Body of pancreas (tissue), 4 donors: ENCODE results near the gene DLG2. TPM values are rescaled to one million over a fixed set of nuclear protein-coding genes. Genes with fewer than 3 reads are reported as not detected.

ENCODE experiments used
- ATAC-seq: fragments of 150-250 bp; one replicate; pipeline ENCODE4 v1.9.1; 2016
- DNase-seq, 4 donors: peaks; one replicate each; pipeline ENCODE4 v3.0.0-alpha.2; 2019
- H3K27ac ChIP-seq, 4 donors: fragments of 200-600 bp; sonication (generic); 1 replicate in 3 of 4; 2 replicates in 1 of 4; pipeline versions ENCODE4 v1.5.1 to v1.6.1; 2016 to 2019; ENCODE audit warnings: mild to moderate bottlenecking in 1 of 4, mixed read lengths in 1 of 4, moderate library complexity in 1 of 4
- H3K27me3 ChIP-seq, 2 donors: fragments of 200-600 bp; sonication (generic); one replicate each; pipeline ENCODE4 v1.6.0; 2016; ENCODE audit warnings: mild to moderate bottlenecking in 1 of 2
- H3K36me3 ChIP-seq, 2 donors: fragments of 200-600 bp; sonication (generic); replicated peaks in 1 of 2; 2 replicates each; pipeline ENCODE4 v1.5.1; 2016; ENCODE audit warnings: low read depth in 2 of 2; ENCODE audit not compliant: insufficient read depth in 1 of 2
- H3K4me1 ChIP-seq: fragments of 200-600 bp; sonication (generic); one replicate; pipeline ENCODE4 v1.6.0; 2016
- H3K4me3 ChIP-seq, 2 donors: fragments of 200-600 bp; sonication (generic); 1 replicate in 1 of 2; 2 replicates in 1 of 2; pipeline ENCODE4 v1.5.1; 2016 to 2019
- H3K9me3 ChIP-seq, 3 donors: fragments of 200-600 bp; sonication (generic); 1 replicate in 2 of 3; 2 replicates in 1 of 3; pipeline ENCODE4 v1.5.1; 2016
- CTCF ChIP-seq, 7 experiments: fragments of 450-650 bp in 4 of 7; fragments of 200-600 bp in 3 of 7; sonication (generic) in 3 of 7; IDR thresholded peaks; one replicate each; pipeline ENCODE4 v1.5.1; 2016 to 2019; ENCODE audit warnings: antibody characterized with exemption in 7 of 7
- POLR2A ChIP-seq, 3 donors: fragments of 450-650 bp; IDR thresholded peaks; one replicate each; pipeline ENCODE4 v1.6.1; 2016; ENCODE audit warnings: antibody characterized with exemption in 3 of 3, mild to moderate bottlenecking in 2 of 3
- WGBS, 2 donors: methylation state at CpG; one replicate each; pipeline ENCODE4 v1.1.5; 2017; 5-methylcytosine and 5-hydroxymethylcytosine counted together
- intact Hi-C: fragments of 100-400 bp; cut with DNase I; formaldehyde crosslinking; loops from one replicate; pipeline ENCODE4 v1.15.1; 2023
- total RNA-seq, 2 donors: library from RNA; depleted of rRNA; stranded (reverse); fragments of >200 nt; gene quantifications; one replicate each; pipeline ENCODE4 v1.1.0, GENCODE V29; 2016

The DLG2 gene
- total RNA-seq, 2 donors from 2014 or later, result 6.0 to 13.2 TPM

DNA sequence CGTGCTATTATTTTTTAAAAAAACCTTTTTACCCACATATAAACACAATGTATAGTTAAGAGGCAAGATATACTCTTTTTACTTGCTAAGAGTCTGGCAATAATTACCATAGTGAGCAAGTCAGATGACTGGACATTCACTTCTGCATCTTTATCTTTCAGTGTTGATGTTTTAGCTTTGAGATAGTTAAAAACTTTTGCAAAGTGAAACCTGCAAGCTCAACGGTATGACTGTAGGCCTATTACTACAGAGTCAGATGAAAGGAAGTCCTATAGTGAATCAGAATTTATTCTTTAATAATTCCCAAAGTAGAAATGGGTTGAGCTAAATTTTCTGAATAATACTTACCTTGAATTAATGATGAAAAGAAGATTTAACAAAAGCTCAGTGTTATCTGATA lies 2104.2 kb downstream of the DLG2 start:
- Histone ChIP-seq H3K4me1 (no peaks in the 10 kb centered on the region), H3K4me3 (no peak overlapping the region), H3K36me3 (no peaks in the 10 kb centered on the region), H3K27ac (no peak overlapping the region), H3K9me3 (no peaks in the 10 kb centered on the region), H3K27me3 (no peaks in the 10 kb centered on the region)
- ATAC-seq, result no peak
- no peak for TF ChIP-seq POLR2A (IDR thresholded peaks at IDR 0.05)
- no peak for TF ChIP-seq CTCF (IDR thresholded peaks at IDR 0.05)
- 79 to 84% methylated on average over 2 of the region's 2 CpGs for WGBS, 2 donors
- DNase-seq, result no peak
- intact Hi-C loops, result no loop called here

GRCh38 chr11:83521647-83522596 lies 2105.2 kb downstream of the DLG2 start:
- TF ChIP-seq CTCF (IDR thresholded peaks at IDR 0.05) (peak in 1 of 7 experiments; percentile 11), POLR2A (IDR thresholded peaks at IDR 0.05) (no peak)
- DNase-seq, result no peak
- H3K27ac ChIP-seq, result no peak overlapping the region
- no peaks in the 10 kb centered on the region for H3K36me3 ChIP-seq
- H3K4me1 ChIP-seq, result no peaks in the 10 kb centered on the region
- WGBS, 2 donors, result 81 to 85% methylated on average over 8 of the region's 8 CpGs
- H3K9me3 ChIP-seq, result no peaks in the 10 kb centered on the region
- ATAC-seq, result no peak
- intact Hi-C loops, result no loop called here
- H3K4me3 ChIP-seq, result no peak overlapping the region
- no peaks in the 10 kb centered on the region for H3K27me3 ChIP-seq

GRCh38 chr11:83520849-83521248 lies 2106.3 kb downstream of the DLG2 start:
- Histone ChIP-seq H3K4me1 (no peaks in the 10 kb centered on the region), H3K36me3 (no peaks in the 10 kb centered on the region), H3K27ac (no peak overlapping the region), H3K27me3 (no peaks in the 10 kb centered on the region), H3K4me3 (no peak overlapping the region), H3K9me3 (no peaks in the 10 kb centered on the region)
- no peak for ATAC-seq
- DNase-seq, result no peak
- intact Hi-C loops, result no loop called here
- 37 to 58% methylated on average over 3 of the region's 3 CpGs for WGBS, 2 donors
- TF ChIP-seq CTCF (IDR thresholded peaks at IDR 0.05) (no peak), POLR2A (IDR thresholded peaks at IDR 0.05) (no peak)

- 55 to 59% methylated on average over 2 of the region's 2 CpGs for WGBS, 2 donors
- Histone ChIP-seq H3K27me3 (no peaks in the 10 kb centered on the region), H3K36me3 (no peaks in the 10 kb centered on the region), H3K9me3 (no peaks in the 10 kb centered on the region), H3K27ac (no peak overlapping the region), H3K4me3 (no peak overlapping the region), H3K4me1 (peaks cover 6% of the 10 kb centered on the region)
- DNase-seq (no peak), ATAC-seq (no peak)
- TF ChIP-seq POLR2A (IDR thresholded peaks at IDR 0.05) (no peak), CTCF (IDR thresholded peaks at IDR 0.05) (no peak)
- intact Hi-C loops, result no loop called here
These were observed 2115.5 kb downstream of the DLG2 start for GRCh38 chr11:83511646-83512045.
